Mucosa of descending colon (tissue), 3 donors: Measurements from ENCODE around the gene MTRF1L. TPM values are rescaled to one million over a fixed set of nuclear protein-coding genes. Genes with fewer than 3 reads are reported as not detected.

ENCODE experiments used
- ATAC-seq: fragments of 200-7000 bp; cut with Tn5 transposase; one replicate; pipeline ENCODE4 v1.9.1; 2020; ENCODE audit warnings: mild to moderate bottlenecking, moderate library complexity
- DNase-seq, 3 donors: peaks; one replicate each; pipeline ENCODE4 v3.0.0-alpha.2; 2020
- H3K36me3 ChIP-seq: fragments of 200-600 bp; one replicate; pipeline ENCODE4 v1.8.0; 2021; ENCODE audit warnings: low read depth, mild to moderate bottlenecking
- H3K4me1 ChIP-seq: fragments of 200-600 bp; one replicate; pipeline ENCODE4 v1.8.0; 2021; ENCODE audit warnings: low read depth, mild to moderate bottlenecking
- H3K4me3 ChIP-seq: fragments of 200-600 bp; one replicate; pipeline ENCODE4 v1.8.0; 2021; ENCODE audit warnings: mild to moderate bottlenecking
- H3K9me3 ChIP-seq: fragments of 200-600 bp; one replicate; pipeline ENCODE4 v1.8.0; 2021; ENCODE audit warnings: mild to moderate bottlenecking
- intact Hi-C, 2 donors: fragments of 100-400 bp; cut with DNase I in 1 of 2; cut with micrococcal nuclease in 1 of 2; formaldehyde crosslinking; loops; one replicate each; pipeline versions ENCODE4 v1.11.0 to v1.11.1; 2022; cut with DNase I, micrococcal nuclease
- total RNA-seq, 3 donors: library from RNA; stranded (reverse); fragmentation: NEBNext Ultra II Directional in 2 of 3; extraction: Animal tissue kit (Norgen Biotek cat#: 25700) in 2 of 3; gene quantifications; one replicate each; pipeline versions ENCODE4 v1.2.1 to v1.2.4, GENCODE V29; 2021 to 2023
- TF ChIP-seq, protein P1 (sequence below): fragments of 200-600 bp; IDR thresholded peaks from one replicate; pipeline ENCODE4 v1.8.0; 2022; ENCODE audit warnings: antibody characterized with exemption, mild to moderate bottlenecking
- donor health status: DM: no; HTN: no; CAD: no; lungs with moderate emphysema.
- donor health status: DM: no; HTN: no; CAD: no.
- donor health status: DM: no; HTN: yes; CAD: no.

The MTRF1L gene
- total RNA-seq, 3 donors from 2014 or later = 21.8 to 30.7 (median 22.2) TPM

DNA sequence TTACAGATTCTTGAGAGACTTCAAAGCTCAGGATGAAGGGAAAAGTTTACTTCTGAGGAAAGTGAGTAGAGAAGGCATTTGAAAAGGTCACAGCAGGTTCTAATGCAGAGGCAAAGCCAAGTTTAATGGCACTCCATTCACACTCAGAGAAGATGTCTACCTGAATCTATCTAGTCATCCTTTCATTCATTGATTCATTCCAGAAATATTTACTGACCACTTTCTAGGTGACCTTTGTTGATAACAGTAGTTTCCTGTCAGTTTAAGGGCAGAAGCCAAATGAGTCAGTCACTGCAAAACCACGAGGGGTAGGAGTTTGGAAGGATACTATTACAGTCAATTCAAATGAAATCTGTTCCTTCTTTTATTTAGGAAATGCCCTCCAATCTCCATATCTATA lies 50.5 kb downstream of the MTRF1L start:
- TF ChIP-seq, protein P1, sequence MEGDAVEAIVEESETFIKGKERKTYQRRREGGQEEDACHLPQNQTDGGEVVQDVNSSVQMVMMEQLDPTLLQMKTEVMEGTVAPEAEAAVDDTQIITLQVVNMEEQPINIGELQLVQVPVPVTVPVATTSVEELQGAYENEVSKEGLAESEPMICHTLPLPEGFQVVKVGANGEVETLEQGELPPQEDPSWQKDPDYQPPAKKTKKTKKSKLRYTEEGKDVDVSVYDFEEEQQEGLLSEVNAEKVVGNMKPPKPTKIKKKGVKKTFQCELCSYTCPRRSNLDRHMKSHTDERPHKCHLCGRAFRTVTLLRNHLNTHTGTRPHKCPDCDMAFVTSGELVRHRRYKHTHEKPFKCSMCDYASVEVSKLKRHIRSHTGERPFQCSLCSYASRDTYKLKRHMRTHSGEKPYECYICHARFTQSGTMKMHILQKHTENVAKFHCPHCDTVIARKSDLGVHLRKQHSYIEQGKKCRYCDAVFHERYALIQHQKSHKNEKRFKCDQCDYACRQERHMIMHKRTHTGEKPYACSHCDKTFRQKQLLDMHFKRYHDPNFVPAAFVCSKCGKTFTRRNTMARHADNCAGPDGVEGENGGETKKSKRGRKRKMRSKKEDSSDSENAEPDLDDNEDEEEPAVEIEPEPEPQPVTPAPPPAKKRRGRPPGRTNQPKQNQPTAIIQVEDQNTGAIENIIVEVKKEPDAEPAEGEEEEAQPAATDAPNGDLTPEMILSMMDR = no peak
- ATAC-seq (no peak), DNase-seq (no peak)
- Histone ChIP-seq H3K4me1 (no peaks in the 10 kb centered on the region), H3K36me3 (no peaks in the 10 kb centered on the region), H3K4me3 (no peak overlapping the region), H3K9me3 (no peaks in the 10 kb centered on the region)
- intact Hi-C loops = no loop called here

DNA sequence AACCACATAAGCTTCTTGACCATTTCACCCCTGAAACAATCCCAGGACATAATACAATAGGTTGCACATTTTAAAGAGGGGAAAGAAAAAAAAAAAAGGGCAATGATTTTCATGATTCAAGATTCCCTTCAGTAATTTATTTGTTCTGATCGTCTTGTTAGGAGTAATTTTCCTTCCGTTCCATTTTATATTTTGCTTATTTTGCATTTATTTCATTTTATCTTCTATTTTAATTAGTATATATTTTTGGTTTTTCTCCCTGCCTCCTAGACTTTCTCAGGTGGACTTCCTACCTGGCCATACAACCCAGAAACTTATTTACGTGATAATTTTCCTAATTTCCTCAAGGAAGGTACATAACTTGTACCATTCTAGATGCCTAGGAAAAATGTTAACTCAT lies 52.3 kb downstream of the MTRF1L start:
- Histone ChIP-seq H3K36me3 (no peaks in the 10 kb centered on the region), H3K4me3 (no peak overlapping the region), H3K4me1 (no peaks in the 10 kb centered on the region), H3K9me3 (no peaks in the 10 kb centered on the region)
- DNase-seq (no peak), ATAC-seq (no peak)
- TF ChIP-seq, protein P1 = no peak
- intact Hi-C loops = no loop called here

GRCh38 chr6:152948150-152948768 lies 54.2 kb downstream of the MTRF1L start:
- no peak overlapping the region for H3K4me3 ChIP-seq
- no peaks in the 10 kb centered on the region for H3K4me1 ChIP-seq
- H3K9me3 ChIP-seq = no peaks in the 10 kb centered on the region
- peak; percentile 43 for ATAC-seq
- intact Hi-C loops = loop anchor here in 1 of 2 donors (10.0 kb wide), 1 partner anchor 83 kb away; no protein-coding TSS in a partner anchor
- H3K36me3 ChIP-seq = no peaks in the 10 kb centered on the region
- peak in 1 of 3 donors; percentile 5 for DNase-seq
- TF ChIP-seq, protein P1 = peak; percentile 19

DNA sequence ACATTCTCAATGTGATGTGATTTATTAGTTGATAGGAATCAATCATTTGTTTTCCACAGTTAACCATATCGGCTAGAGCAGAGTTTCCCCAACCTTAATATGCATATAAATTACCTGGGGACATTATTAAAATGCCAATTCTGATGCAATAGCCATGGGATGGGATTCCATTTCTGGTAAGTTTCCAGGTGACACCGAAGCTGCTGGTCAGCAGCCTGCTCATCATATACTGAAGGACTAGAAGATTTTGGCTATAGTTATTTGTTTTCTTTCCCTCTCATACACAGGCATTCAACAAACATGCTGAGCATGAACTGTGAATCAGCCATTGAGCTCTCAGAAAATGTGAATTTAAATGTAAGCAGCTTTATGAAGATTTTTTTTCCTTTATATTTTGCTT lies 55.5 kb downstream of the MTRF1L start:
- H3K4me1 ChIP-seq = no peaks in the 10 kb centered on the region
- H3K36me3 ChIP-seq = no peaks in the 10 kb centered on the region
- ATAC-seq (no peak), DNase-seq (no peak)
- no peaks in the 10 kb centered on the region for H3K9me3 ChIP-seq
- intact Hi-C loops = loop anchor here in 1 of 2 donors (10.0 kb wide), 1 partner anchor 82 kb away; no protein-coding TSS in a partner anchor
- TF ChIP-seq, protein P1 = no peak
- no peak overlapping the region for H3K4me3 ChIP-seq

GRCh38 chr6:152946484-152946883 lies 56.0 kb downstream of the MTRF1L start:
- TF ChIP-seq, protein P1 = no peak
- Histone ChIP-seq H3K4me1 (no peaks in the 10 kb centered on the region), H3K9me3 (no peaks in the 10 kb centered on the region), H3K4me3 (no peak overlapping the region), H3K36me3 (no peaks in the 10 kb centered on the region)
- ATAC-seq = no peak
- intact Hi-C loops = loop anchor here in 1 of 2 donors (10.0 kb wide), 1 partner anchor 82 kb away; no protein-coding TSS in a partner anchor
- DNase-seq = no peak
